ENCODE results near the gene IMMP2L. TPM values are rescaled to one million over a fixed set of nuclear protein-coding genes. Genes with fewer than 3 reads are reported as not detected.

IMMP2L gene
- total RNA-seq, 1 donor from 2014 or later, result 21.5 TPM

DNA sequence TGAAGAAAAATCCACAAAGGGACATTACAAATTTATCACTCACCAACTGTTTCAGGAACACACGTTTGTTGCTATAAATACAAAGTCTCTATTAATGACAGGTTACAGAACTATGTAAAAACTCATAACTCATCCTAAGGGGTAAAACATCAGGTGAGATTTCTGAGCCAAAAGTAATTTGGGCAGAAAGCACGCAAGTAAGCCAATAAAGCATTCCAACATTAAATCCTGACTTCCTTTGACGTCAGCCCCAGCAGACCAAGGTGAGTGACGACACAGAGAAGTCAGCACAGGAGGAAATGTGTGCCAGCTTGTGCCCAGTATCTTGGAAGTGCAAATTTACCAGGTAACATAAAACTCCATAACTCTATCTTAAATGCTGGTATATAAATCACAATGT lies 45.7 kb downstream of the IMMP2L start:
- Mint-ChIP-seq H3K36me3 (peaks cover 4% of the 10 kb centered on the region), H3K27me3 (ENCODE audit: insufficient read depth, low read depth) (no peaks in the 10 kb centered on the region), H3K9me3 (peaks cover 5% of the 10 kb centered on the region), H3K27ac (no peak overlapping the region), H3K4me3 (no peak overlapping the region), H3K4me1 (no peaks in the 10 kb centered on the region)
- Histone ChIP-seq H3K4me2 (no peak overlapping the region), H3K4me1 (no peaks in the 10 kb centered on the region), H3K36me3 (no peaks in the 10 kb centered on the region), H3K4me3 (no peak overlapping the region), H4K20me1 (ENCODE audit: low read depth) (no peaks in the 10 kb centered on the region), H3K9ac (no peak overlapping the region), H3K79me2 (ENCODE audit: low read depth) (no peaks in the 10 kb centered on the region), H2AFZ (replicated peaks) (no peak overlapping the region), H3K9me3 (ENCODE audit: low read depth) (no peaks in the 10 kb centered on the region), H3F3A (ENCODE audit: low read depth) (no peaks in the 10 kb centered on the region), H3K27me3 (no peaks in the 10 kb centered on the region), H3K27ac (no peak overlapping the region)
- no peak for TF ChIP-seq EZH2phosphoT487 (IDR thresholded peaks at IDR 0.05)
- TF ChIP-seq EZH2 (IDR thresholded peaks at IDR 0.05), result no peak
- TF ChIP-seq, protein P1, sequence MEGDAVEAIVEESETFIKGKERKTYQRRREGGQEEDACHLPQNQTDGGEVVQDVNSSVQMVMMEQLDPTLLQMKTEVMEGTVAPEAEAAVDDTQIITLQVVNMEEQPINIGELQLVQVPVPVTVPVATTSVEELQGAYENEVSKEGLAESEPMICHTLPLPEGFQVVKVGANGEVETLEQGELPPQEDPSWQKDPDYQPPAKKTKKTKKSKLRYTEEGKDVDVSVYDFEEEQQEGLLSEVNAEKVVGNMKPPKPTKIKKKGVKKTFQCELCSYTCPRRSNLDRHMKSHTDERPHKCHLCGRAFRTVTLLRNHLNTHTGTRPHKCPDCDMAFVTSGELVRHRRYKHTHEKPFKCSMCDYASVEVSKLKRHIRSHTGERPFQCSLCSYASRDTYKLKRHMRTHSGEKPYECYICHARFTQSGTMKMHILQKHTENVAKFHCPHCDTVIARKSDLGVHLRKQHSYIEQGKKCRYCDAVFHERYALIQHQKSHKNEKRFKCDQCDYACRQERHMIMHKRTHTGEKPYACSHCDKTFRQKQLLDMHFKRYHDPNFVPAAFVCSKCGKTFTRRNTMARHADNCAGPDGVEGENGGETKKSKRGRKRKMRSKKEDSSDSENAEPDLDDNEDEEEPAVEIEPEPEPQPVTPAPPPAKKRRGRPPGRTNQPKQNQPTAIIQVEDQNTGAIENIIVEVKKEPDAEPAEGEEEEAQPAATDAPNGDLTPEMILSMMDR (IDR thresholded peaks at IDR 0.05), result no peak
- DNase-seq (ENCODE audit: low spot score), result no peak

DNA sequence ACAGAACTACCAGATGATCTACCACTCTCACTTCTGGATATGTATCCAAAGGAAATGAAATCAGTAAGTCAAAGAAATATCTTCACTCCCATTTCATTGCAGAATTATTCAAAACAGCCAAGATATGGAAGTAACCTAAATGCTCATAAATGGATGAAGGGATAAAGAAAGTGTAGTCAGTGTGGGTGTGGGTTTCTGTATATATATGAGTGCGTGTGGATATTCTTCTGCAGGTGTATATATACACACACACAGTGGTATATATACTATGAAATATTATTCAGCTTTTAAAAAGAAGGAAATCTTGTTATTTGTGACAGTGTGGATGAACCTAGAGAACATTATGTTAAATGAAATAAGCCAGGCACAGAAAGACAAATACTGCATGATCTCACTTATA lies 48.7 kb downstream of the IMMP2L start:
- Histone ChIP-seq H3K9ac (no peak overlapping the region), H3K4me1 (no peaks in the 10 kb centered on the region), H3K4me3 (no peak overlapping the region), H2AFZ (replicated peaks) (no peak overlapping the region), H3K4me2 (no peak overlapping the region), H3K9me3 (ENCODE audit: low read depth) (no peaks in the 10 kb centered on the region), H3K27me3 (no peaks in the 10 kb centered on the region), H3K79me2 (ENCODE audit: low read depth) (no peaks in the 10 kb centered on the region), H3K36me3 (no peaks in the 10 kb centered on the region), H4K20me1 (ENCODE audit: low read depth) (no peaks in the 10 kb centered on the region), H3F3A (ENCODE audit: low read depth) (no peaks in the 10 kb centered on the region), H3K27ac (no peak overlapping the region)
- H3K4me1 Mint-ChIP-seq, result no peaks in the 10 kb centered on the region
- no peaks in the 10 kb centered on the region for H3K36me3 Mint-ChIP-seq
- DNase-seq (ENCODE audit: low spot score), result no peak
- H3K27ac Mint-ChIP-seq, result no peak overlapping the region
- H3K27me3 Mint-ChIP-seq (ENCODE audit: insufficient read depth, low read depth), result peaks cover 3% of the 10 kb centered on the region
- H3K4me3 Mint-ChIP-seq, result no peak overlapping the region
- TF ChIP-seq EZH2 (IDR thresholded peaks at IDR 0.05) (no peak), EZH2phosphoT487 (IDR thresholded peaks at IDR 0.05) (no peak)
- TF ChIP-seq, protein P1 (IDR thresholded peaks at IDR 0.05), result no peak
- H3K9me3 Mint-ChIP-seq, result peaks cover 5% of the 10 kb centered on the region

DNA sequence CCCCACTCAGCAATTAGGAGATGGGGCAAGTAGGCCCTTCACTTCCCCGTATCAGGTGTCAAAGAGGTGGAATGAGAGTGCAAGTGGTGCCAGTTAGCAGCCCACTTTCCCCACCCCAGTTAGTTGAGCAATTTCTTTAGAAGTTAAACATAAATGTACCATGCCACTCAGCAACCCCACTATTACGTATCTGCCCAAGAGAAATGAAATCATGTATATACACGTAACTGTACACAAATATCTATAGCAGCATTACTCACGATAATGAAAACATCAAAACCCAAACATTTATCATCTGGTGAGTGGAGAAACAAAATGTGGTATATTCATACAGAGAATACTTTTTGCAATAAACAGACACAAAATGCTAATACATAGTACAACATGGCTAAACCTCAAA lies 50.4 kb downstream of the IMMP2L start:
- no peak overlapping the region for H3K4me2 ChIP-seq
- no peaks in the 10 kb centered on the region for H3K9me3 ChIP-seq (ENCODE audit: low read depth)
- H4K20me1 ChIP-seq (ENCODE audit: low read depth), result no peaks in the 10 kb centered on the region
- no peaks in the 10 kb centered on the region for H3K27me3 ChIP-seq
- H3K4me1 ChIP-seq, result no peaks in the 10 kb centered on the region
- no peak for DNase-seq (ENCODE audit: low spot score)
- no peaks in the 10 kb centered on the region for H3K36me3 ChIP-seq
- Mint-ChIP-seq H3K4me3 (no peak overlapping the region), H3K9me3 (peaks cover 5% of the 10 kb centered on the region), H3K27ac (no peak overlapping the region), H3K27me3 (ENCODE audit: insufficient read depth, low read depth) (peaks cover 3% of the 10 kb centered on the region), H3K36me3 (no peaks in the 10 kb centered on the region), H3K4me1 (no peaks in the 10 kb centered on the region)
- H3F3A ChIP-seq (ENCODE audit: low read depth), result no peaks in the 10 kb centered on the region
- TF ChIP-seq EZH2phosphoT487 (IDR thresholded peaks at IDR 0.05) (no peak), EZH2 (IDR thresholded peaks at IDR 0.05) (no peak)
- TF ChIP-seq, protein P1 (IDR thresholded peaks at IDR 0.05), result no peak
- H3K27ac ChIP-seq, result no peak overlapping the region
- H2AFZ ChIP-seq (replicated peaks), result no peak overlapping the region
- H3K79me2 ChIP-seq (ENCODE audit: low read depth), result no peaks in the 10 kb centered on the region
- no peak overlapping the region for H3K4me3 ChIP-seq
- H3K9ac ChIP-seq, result no peak overlapping the region
